ENCODE measurements around the gene NAA15.
"Not testable (repeated sequence)": the region's sequence is repeated elsewhere in the genome, so short reads cannot be mapped to it uniquely, and the experiment has no call there.

The NAA15 gene

GRCh38 chr4:139450586-139450985 is 149.3 kb downstream of the NAA15 start:
- DNase-seq, result no peak

GRCh38 chr4:139451997-139452396 is 150.7 kb downstream of the NAA15 start:
- DNase-seq, result no peak

GRCh38 chr4:139453041-139453370 is 151.7 kb downstream of the NAA15 start:
- peak in 4 of 56 donors; percentile 32 to 50 (median 38) for DNase-seq

GRCh38 chr4:139453371-139454110 is 152.2 kb downstream of the NAA15 start:
- DNase-seq, result peak; percentile 59 to 99 (median 92)

- DNase-seq, result peak in 4 of 56 donors; percentile 34 to 57 (median 54)
Measured at GRCh38 chr4:139454111-139455045, 153.1 kb downstream of the NAA15 start, which contains the start of gene RAB33B. Gene RAB33B, plus strand, starts transcription at chr4:139454121. Its CDS starts 75 bp downstream, at chr4:139454196.

GRCh38 chr4:139455126-139455538 is 153.8 kb downstream of the NAA15 start:
- DNase-seq, result no peak

- no peak for DNase-seq
Measured at GRCh38 chr4:139457318-139457717, 156.0 kb downstream of the NAA15 start.

GRCh38 chr4:139458543-139458942 is 157.2 kb downstream of the NAA15 start:
- DNase-seq, result no peak

GRCh38 chr4:139458999-139459398 is 157.7 kb downstream of the NAA15 start:
- no peak for DNase-seq

- no peak for DNase-seq
Measured at GRCh38 chr4:139460565-139460964, 159.3 kb downstream of the NAA15 start.

GRCh38 chr4:139461022-139461628 is 159.8 kb downstream of the NAA15 start:
- no peak for DNase-seq

- DNase-seq, result not testable (repeated sequence)
Measured at GRCh38 chr4:139464512-139464911, 163.2 kb downstream of the NAA15 start.

- DNase-seq, result no peak
Measured at GRCh38 chr4:139465922-139466321, 164.6 kb downstream of the NAA15 start.

- not testable (repeated sequence) for DNase-seq
Measured at GRCh38 chr4:139468756-139469155, 167.5 kb downstream of the NAA15 start.

GRCh38 chr4:139469216-139469615 is 167.9 kb downstream of the NAA15 start:
- DNase-seq, result no peak

All from nucleus accumbens (tissue), 56 donors.